ENCODE results near the gene HDAC8. TPM values are rescaled to one million over a fixed set of nuclear protein-coding genes. Genes with fewer than 3 reads are reported as not detected.

HDAC8 gene
- total RNA-seq, 6 experiments from 2014 or later: 12.6 to 19.4 (median 17.0) TPM

GRCh38 chrX:72477781-72478181 is 94.9 kb downstream of the HDAC8 start:
- intact Hi-C loops (cut with DNase I): no loop called here
- H3K36me3 ChIP-seq: no peaks in the 10 kb centered on the region
- TF ChIP-seq POLR2A (IDR thresholded peaks at IDR 0.05) (no peak), CTCF (IDR thresholded peaks at IDR 0.05) (no peak)
- no peak overlapping the region for H3K27ac ChIP-seq
- H3K4me1 ChIP-seq: peaks cover 0 to 9% (median 0%) of the 10 kb centered on the region in 4 donors
- WGBS (ENCODE audit: insufficient coverage, low coverage, low lambda C conversion rate, missing lambda C conversion rate): 53% methylated on average over 4 of the region's 4 CpGs
- H3K27me3 ChIP-seq: no peaks in the 10 kb centered on the region
- ATAC-seq (peak in 2 of 4 donors; percentile 31 to 39), DNase-seq (no peak)
- no peak overlapping the region for H3K4me3 ChIP-seq
- no peaks in the 10 kb centered on the region for H3K9me3 ChIP-seq

GRCh38 chrX:72477376-72477775 is 95.3 kb downstream of the HDAC8 start:
- H3K27ac ChIP-seq: no peak overlapping the region
- no peaks in the 10 kb centered on the region for H3K9me3 ChIP-seq
- 64% methylated on average over 2 of the region's 2 CpGs for WGBS (ENCODE audit: insufficient coverage, low coverage, low lambda C conversion rate, missing lambda C conversion rate)
- no peak for TF ChIP-seq CTCF (IDR thresholded peaks at IDR 0.05)
- no peak for TF ChIP-seq POLR2A (IDR thresholded peaks at IDR 0.05)
- intact Hi-C loops (cut with DNase I): no loop called here
- H3K4me1 ChIP-seq: peaks cover 0 to 9% (median 0%) of the 10 kb centered on the region in 4 donors
- ATAC-seq (no peak), DNase-seq (no peak)
- no peak overlapping the region for H3K4me3 ChIP-seq
- H3K36me3 ChIP-seq: no peaks in the 10 kb centered on the region
- H3K27me3 ChIP-seq: no peaks in the 10 kb centered on the region

GRCh38 chrX:72475952-72476668 is 96.5 kb downstream of the HDAC8 start:
- ATAC-seq: no peak
- DNase-seq: no peak
- Histone ChIP-seq H3K27me3 (no peaks in the 10 kb centered on the region), H3K27ac (no peak overlapping the region), H3K36me3 (no peaks in the 10 kb centered on the region), H3K4me1 (peaks cover 0 to 9% (median 0%) of the 10 kb centered on the region in 4 donors), H3K9me3 (no peaks in the 10 kb centered on the region), H3K4me3 (no peak overlapping the region)
- TF ChIP-seq POLR2A (IDR thresholded peaks at IDR 0.05) (no peak), CTCF (IDR thresholded peaks at IDR 0.05) (no peak)
- 61% methylated on average over 6 of the region's 6 CpGs for WGBS (ENCODE audit: insufficient coverage, low coverage, low lambda C conversion rate, missing lambda C conversion rate)
- intact Hi-C loops (cut with DNase I): no loop called here

GRCh38 chrX:72475338-72475737 is 97.3 kb downstream of the HDAC8 start:
- intact Hi-C loops (cut with DNase I): no loop called here
- no peaks in the 10 kb centered on the region for H3K9me3 ChIP-seq
- DNase-seq (no peak), ATAC-seq (no peak)
- no peak overlapping the region for H3K4me3 ChIP-seq
- no peaks in the 10 kb centered on the region for H3K36me3 ChIP-seq
- H3K27me3 ChIP-seq: no peaks in the 10 kb centered on the region
- TF ChIP-seq POLR2A (IDR thresholded peaks at IDR 0.05) (no peak), CTCF (IDR thresholded peaks at IDR 0.05) (no peak)
- no peak overlapping the region for H3K27ac ChIP-seq
- WGBS (ENCODE audit: insufficient coverage, low coverage, low lambda C conversion rate, missing lambda C conversion rate): 57% methylated on average over 1 of the region's 1 CpG
- H3K4me1 ChIP-seq: peaks cover 0 to 9% (median 0%) of the 10 kb centered on the region in 4 donors
